ENCODE results near the gene PLEKHB2. TPM values are rescaled to one million over a fixed set of nuclear protein-coding genes. Genes with fewer than 3 reads are reported as not detected.
"Not testable (repeated sequence)": the region's sequence is repeated elsewhere in the genome, so short reads cannot be mapped to it uniquely, and the experiment has no call there.

The PLEKHB2 gene, protein sequence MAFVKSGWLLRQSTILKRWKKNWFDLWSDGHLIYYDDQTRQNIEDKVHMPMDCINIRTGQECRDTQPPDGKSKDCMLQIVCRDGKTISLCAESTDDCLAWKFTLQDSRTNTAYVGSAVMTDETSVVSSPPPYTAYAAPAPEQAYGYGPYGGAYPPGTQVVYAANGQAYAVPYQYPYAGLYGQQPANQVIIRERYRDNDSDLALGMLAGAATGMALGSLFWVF
- 95.7 and 101 TPM in 2 replicates for total RNA-seq

GRCh38 chr2:131105156-131105949 is at the start of gene PLEKHB2:
Gene PLEKHB2 (plus strand): TSS chr2:131105336. CDS start chr2:131120942, 15,606 bp downstream.
- DNase-seq (ENCODE audit: low read depth in 2 of 2) = peak; percentile 87 to 91

DNA sequence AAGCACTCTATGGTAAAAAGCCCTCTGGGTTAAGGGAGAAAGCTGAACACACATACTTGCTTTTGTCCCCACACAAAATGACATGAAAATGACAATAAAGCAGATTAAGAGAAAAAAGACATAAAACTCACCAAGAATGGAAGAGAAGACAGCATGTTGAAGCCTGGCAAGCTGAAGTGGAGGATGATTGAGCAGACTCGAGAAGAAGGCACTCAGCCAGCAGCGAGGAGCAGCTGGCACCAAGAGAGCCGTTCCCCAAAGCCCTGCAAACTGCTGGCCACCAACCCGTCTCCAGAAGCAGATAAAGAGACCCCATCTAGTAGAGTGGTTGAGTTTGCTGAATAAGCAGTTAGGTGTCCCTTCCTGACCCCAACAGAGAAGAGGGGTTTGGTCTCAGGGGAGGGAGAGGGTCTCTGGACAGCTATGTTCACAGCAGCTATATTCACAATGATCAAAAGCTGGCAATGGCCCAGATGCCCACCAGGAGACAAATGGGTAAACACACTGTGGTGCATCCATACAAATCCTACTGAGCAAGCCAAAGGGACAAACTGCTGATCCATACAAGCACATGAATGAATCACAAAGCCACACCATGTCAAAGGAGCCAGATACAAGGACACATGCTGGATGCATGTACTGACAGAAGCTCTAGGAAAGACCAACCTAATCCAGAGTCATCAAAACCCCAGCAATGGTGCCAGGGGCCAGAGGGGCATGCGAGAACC is 48.8 kb upstream of the PLEKHB2 start:
- no peak for DNase-seq (ENCODE audit: low read depth in 2 of 2)

- no peak for DNase-seq (ENCODE audit: low read depth in 2 of 2)
Observed at GRCh38 chr2:131056932-131057287, 48.2 kb upstream of the PLEKHB2 start.

GRCh38 chr2:131058214-131058843 is 46.8 kb upstream of the PLEKHB2 start:
- no peak for DNase-seq (ENCODE audit: low read depth in 2 of 2)

DNA sequence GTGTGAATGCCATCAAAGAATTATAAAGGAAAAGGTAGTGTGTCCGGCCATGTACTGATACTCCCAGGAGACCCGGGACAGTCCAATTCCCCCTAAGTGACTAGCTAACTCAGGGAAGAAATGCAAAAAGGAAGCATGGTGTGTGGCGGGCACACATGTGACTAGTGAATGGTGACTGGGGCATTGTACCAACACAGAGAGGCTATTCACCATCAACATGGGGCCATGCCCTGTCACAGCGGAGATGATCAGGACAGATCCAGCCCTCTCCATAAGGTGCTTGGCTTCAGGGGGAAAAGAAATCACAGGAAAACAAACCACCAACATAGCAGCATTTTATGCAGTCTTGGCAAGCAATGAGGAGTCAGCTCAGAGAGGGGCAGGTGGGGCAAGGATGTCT is 46.2 kb upstream of the PLEKHB2 start:
- DNase-seq (ENCODE audit: low read depth in 2 of 2) = no peak

GRCh38 chr2:131063501-131064283 is 41.4 kb upstream of the PLEKHB2 start:
- no peak for DNase-seq (ENCODE audit: low read depth in 2 of 2)

GRCh38 chr2:131064589-131065512 is 40.3 kb upstream of the PLEKHB2 start:
- no peak for DNase-seq (ENCODE audit: low read depth in 2 of 2)

GRCh38 chr2:131067465-131068125 is 37.5 kb upstream of the PLEKHB2 start:
- DNase-seq (ENCODE audit: low read depth in 2 of 2) = no peak

DNA sequence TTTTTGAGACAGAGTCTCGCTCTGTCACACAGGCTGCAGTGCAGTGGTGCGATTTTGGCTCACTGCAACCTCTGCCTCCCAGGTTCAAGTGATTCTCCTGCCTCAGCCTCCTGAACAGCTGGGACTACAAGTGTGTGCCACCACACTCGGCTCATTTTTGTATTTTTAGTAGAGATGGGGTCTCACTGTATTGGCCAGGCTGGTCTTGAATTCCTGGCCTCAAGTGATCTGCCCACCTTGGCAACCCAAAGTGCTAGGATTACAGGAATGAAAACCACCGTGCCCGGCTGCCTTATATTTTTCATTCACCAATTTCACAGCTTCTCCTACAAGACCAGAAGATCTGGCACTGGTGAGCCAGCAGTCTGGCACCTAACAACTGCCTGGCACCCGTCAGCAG is 37.0 kb upstream of the PLEKHB2 start:
- DNase-seq (ENCODE audit: low read depth in 2 of 2) = not testable (repeated sequence)

- DNase-seq (ENCODE audit: low read depth in 2 of 2) = not testable (repeated sequence)
Observed at GRCh38 chr2:131075578-131075977, 29.6 kb upstream of the PLEKHB2 start.

DNA sequence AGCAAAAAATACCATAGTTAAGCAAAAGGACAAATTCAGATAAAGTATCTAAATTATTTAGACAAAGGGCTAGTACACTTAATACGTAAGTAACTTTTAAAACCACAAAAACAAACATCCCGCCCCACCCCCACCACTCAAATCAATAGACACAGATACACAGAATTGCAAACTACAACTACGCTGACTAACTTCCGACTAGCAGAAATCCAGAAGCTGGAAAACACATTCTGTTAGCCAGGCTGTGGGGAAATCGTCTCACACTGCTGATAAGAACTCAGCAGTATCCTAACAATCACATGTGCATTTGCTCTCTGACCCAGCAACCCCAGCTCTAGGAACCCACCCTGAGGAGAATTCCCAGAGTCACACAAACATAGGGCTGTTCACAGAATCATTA is 28.4 kb upstream of the PLEKHB2 start:
- DNase-seq (ENCODE audit: low read depth in 2 of 2) = no peak

GRCh38 chr2:131077182-131077846 is 27.8 kb upstream of the PLEKHB2 start:
- no peak for DNase-seq (ENCODE audit: low read depth in 2 of 2)

DNA sequence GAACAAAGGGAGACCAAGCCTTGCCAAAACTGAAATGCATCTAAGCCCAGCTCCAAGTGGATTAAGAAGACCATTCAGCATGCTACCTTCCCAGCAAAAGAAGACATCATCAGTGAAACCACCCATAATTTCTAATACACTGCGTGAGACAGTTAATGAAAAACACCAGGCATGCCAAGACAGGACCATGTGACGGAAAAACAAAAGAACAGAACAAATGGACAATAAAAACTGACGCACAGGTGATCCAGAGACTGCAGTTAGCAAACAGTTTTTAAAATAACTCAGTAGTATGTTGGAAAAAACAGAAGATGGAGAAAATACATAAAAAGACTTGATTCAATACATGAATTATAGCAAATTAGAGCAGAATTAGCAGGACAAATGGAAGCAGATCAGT is 27.2 kb upstream of the PLEKHB2 start:
- DNase-seq (ENCODE audit: low read depth in 2 of 2) = peak in 1 of 2 donors; percentile 61

GRCh38 chr2:131079931-131080330 is 25.2 kb upstream of the PLEKHB2 start:
- not testable (repeated sequence) for DNase-seq (ENCODE audit: low read depth in 2 of 2)

DNA sequence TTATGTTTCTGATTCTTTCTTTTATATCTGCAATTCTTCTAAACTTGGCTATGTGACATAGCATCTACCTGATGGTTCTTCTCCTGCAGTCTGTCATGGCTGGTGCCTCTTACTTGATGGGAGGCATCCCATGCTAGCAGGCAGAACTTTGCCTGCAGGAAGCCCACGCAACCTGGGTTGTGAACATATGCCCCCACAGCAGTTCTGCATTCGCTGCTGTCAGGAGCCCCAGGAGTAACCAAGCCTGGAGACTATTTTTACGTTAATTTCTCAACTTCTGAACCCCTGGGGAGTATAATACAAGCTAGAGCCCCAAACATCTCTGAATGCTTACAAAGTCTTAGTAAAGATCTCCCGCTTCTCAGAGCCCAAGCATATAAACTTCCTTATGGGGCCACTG is 23.9 kb upstream of the PLEKHB2 start:
- DNase-seq (ENCODE audit: low read depth in 2 of 2) = no peak

DNA sequence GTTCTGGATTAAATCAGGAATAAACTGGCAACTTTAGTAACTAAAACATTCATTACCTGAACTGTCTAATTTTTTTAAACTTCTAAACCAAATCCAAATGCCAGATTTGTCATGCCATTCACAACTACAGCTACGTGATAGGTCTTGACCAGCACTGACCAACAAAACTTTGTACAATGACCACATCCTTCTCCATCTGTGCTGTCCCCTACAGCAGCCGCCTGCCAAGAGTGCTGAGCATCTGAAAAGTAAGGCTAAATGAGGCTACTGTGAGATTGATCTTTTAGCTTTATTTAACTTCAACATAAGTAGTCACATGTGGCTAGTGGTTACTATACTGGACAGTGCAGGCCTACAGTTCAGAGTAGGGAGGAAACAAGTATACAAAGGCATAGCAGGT is 19.5 kb upstream of the PLEKHB2 start:
- DNase-seq (ENCODE audit: low read depth in 2 of 2) = peak in 1 of 2 donors; percentile 46

- DNase-seq (ENCODE audit: low read depth in 2 of 2) = no peak
Observed at GRCh38 chr2:131092458-131093005, 12.6 kb upstream of the PLEKHB2 start.

DNA sequence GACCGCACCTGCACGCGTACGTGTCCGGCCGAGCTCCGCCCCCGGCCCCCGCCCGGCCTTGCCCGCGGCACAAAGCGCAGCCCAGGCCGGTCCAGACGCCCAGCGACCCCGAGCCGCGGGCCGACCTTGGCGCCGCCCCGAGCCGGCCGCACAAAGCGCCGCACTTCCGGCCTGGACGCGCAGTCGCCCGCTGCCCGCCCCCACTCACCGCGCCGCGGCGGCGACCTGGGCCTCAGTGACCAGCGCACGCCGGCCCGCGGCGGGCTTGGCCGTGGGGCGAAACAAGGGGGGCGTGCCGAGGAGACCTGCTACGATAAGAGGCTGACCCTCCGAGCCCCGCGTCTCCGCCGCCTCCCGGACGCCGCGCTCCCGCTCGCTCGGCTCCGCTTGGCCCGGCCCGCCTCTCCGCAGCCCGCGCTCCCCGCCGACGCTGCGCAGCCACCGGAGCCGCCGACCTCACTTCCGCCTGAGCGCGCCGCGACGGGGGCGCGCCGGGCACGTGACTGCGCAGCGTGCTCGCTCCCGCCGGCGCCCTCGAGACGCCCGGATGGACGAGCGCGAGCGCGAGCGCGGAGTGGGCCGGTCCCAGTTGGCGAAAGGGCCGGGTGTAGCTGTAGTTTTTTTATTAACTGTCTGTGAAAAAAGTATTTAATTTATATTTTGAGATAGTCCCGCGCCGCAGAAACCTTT is 12.0 kb upstream of the PLEKHB2 start, which contains the start of gene FAM168B:
Gene FAM168B (minus strand): TSS at position 455 of the 690 bp plus-strand sequence. CDS start 10,814 bp downstream, outside the sequence.
- DNase-seq (ENCODE audit: low read depth in 2 of 2) = peak; percentile 94 to 96
